H9 (cell line): ENCODE measurements around the gene NRCAM. TPM values are rescaled to one million over a fixed set of nuclear protein-coding genes. Genes with fewer than 3 reads are reported as not detected.

ENCODE experiments used
- DNase-seq: peaks from one replicate; pipeline ENCODE4 v3.0.0-alpha.2; 2017
- H2AFZ ChIP-seq: one replicate; pipeline ENCODE4 v1.6.1; 2013; ENCODE audit warnings: mild to moderate bottlenecking, low read length, control low read depth, moderate library complexity
- H2AK5ac ChIP-seq: 2 replicates; pipeline ENCODE4 v1.6.1; 2013; ENCODE audit warnings: low read length, control low read depth, mixed read lengths; ENCODE audit not compliant: insufficient read length
- H2BK120ac ChIP-seq: one replicate; pipeline ENCODE4 v1.6.1; 2013; ENCODE audit warnings: low read depth, mild to moderate bottlenecking, low read length, control low read depth, inconsistent platforms; ENCODE audit not compliant: poor library complexity, severe bottlenecking
- H2BK12ac ChIP-seq: 2 replicates; pipeline ENCODE4 v1.6.1; 2013; ENCODE audit warnings: low read length, control low read depth, mixed read lengths, low read depth; ENCODE audit not compliant: insufficient read length
- H2BK15ac ChIP-seq: 2 replicates; pipeline ENCODE4 v1.6.1; 2013; ENCODE audit warnings: low read depth, low read length, control low read depth
- H2BK20ac ChIP-seq: one replicate; pipeline ENCODE4 v1.6.1; 2013; ENCODE audit warnings: low read depth, mild to moderate bottlenecking, low read length, control low read depth, inconsistent platforms; ENCODE audit not compliant: poor library complexity, severe bottlenecking
- H2BK5ac ChIP-seq: 2 replicates; pipeline ENCODE4 v1.6.1; 2013; ENCODE audit warnings: low read length, control low read depth, mixed read lengths; ENCODE audit not compliant: insufficient read length
- H3K14ac ChIP-seq: 2 replicates; pipeline ENCODE4 v1.6.1; 2013; ENCODE audit warnings: low read length, control low read depth; ENCODE audit not compliant: insufficient read depth
- H3K18ac ChIP-seq: 2 replicates; pipeline ENCODE4 v1.6.1; 2013; ENCODE audit warnings: low read depth, mild to moderate bottlenecking, mixed read lengths, low read length, control low read depth; ENCODE audit not compliant: insufficient read length
- H3K23ac ChIP-seq: 2 replicates; pipeline ENCODE4 v1.6.1; 2013; ENCODE audit warnings: low read length, control low read depth, mixed read lengths, low read depth; ENCODE audit not compliant: insufficient read length
- H3K23me2 ChIP-seq: 2 replicates; pipeline ENCODE4 v1.6.1; 2013; ENCODE audit warnings: low read depth, mild to moderate bottlenecking, mixed read lengths, low read length, control low read depth; ENCODE audit not compliant: insufficient read length, poor library complexity, severe bottlenecking
- H3K27ac ChIP-seq: 2 replicates; pipeline ENCODE4 v1.5.1; 2013; ENCODE audit warnings: low read length, control low read depth, mixed read lengths, low read depth; ENCODE audit not compliant: insufficient read length
- H3K27me3 ChIP-seq: 2 replicates; pipeline ENCODE4 v1.6.1; 2013; ENCODE audit warnings: low read length, control low read depth, inconsistent platforms; ENCODE audit not compliant: insufficient read depth
- H3K4ac ChIP-seq: 2 replicates; pipeline ENCODE4 v1.6.1; 2013; ENCODE audit warnings: low read depth, mild to moderate bottlenecking, control low read depth, inconsistent platforms, low read length, moderate library complexity
- H3K4me1 ChIP-seq: 2 replicates; pipeline ENCODE4 v1.6.1; 2013; ENCODE audit warnings: low read length, control low read depth, inconsistent platforms; ENCODE audit not compliant: insufficient read depth
- H3K4me2 ChIP-seq: 2 replicates; pipeline ENCODE4 v1.6.1; 2013; ENCODE audit warnings: low read length, control low read depth, mixed read lengths; ENCODE audit not compliant: insufficient read length, insufficient read depth
- H3K56ac ChIP-seq: 2 replicates; pipeline ENCODE4 v1.6.1; 2013; ENCODE audit warnings: low read depth, mild to moderate bottlenecking, mixed read lengths, low read length, control low read depth; ENCODE audit not compliant: insufficient read length
- H3K79me1 ChIP-seq: 2 replicates; pipeline ENCODE4 v1.6.1; 2013; ENCODE audit warnings: low read depth, mild to moderate bottlenecking, moderate library complexity, low read length, control low read depth, inconsistent platforms; ENCODE audit not compliant: insufficient read depth, poor library complexity, severe bottlenecking
- H3K79me2 ChIP-seq: 2 replicates; pipeline ENCODE4 v1.6.1; 2013; ENCODE audit warnings: low read length, control low read depth, inconsistent platforms; ENCODE audit not compliant: insufficient read depth
- H3K9ac ChIP-seq: 2 replicates; pipeline ENCODE4 v1.6.1; 2013; ENCODE audit warnings: low read length, control low read depth, mixed read lengths; ENCODE audit not compliant: insufficient read length; ENCODE audit errors: extremely low read depth
- H3K9me3 ChIP-seq: one replicate; pipeline ENCODE4 v1.6.1; 2013; ENCODE audit warnings: low read depth, low read length, inconsistent platforms; ENCODE audit not compliant: control insufficient read depth
- H3T11ph ChIP-seq: one replicate; pipeline ENCODE4 v1.6.1; 2013; ENCODE audit warnings: mild to moderate bottlenecking, low read length, control low read depth, inconsistent platforms
- H4K20me1 ChIP-seq: one replicate; pipeline ENCODE4 v1.6.1; 2013; ENCODE audit not compliant: control insufficient read depth, insufficient read length, insufficient read depth
- H4K5ac ChIP-seq: 2 replicates; pipeline ENCODE4 v1.6.1; 2013; ENCODE audit warnings: low read depth, mild to moderate bottlenecking, mixed read lengths, low read length, control low read depth; ENCODE audit not compliant: insufficient read length
- H4K8ac ChIP-seq: replicated peaks from 2 replicates; pipeline ENCODE4 v1.6.1; 2013; ENCODE audit warnings: low read length, control low read depth, mixed read lengths, low read depth; ENCODE audit not compliant: insufficient read length
- H4K91ac ChIP-seq: 2 replicates; pipeline ENCODE4 v1.6.1; 2013; ENCODE audit warnings: low read depth, mild to moderate bottlenecking, moderate library complexity, mixed read lengths, low read length, control low read depth; ENCODE audit not compliant: insufficient read length
- H3K27ac Mint-ChIP-seq, 3 experiments: 2 replicates in 2 of 3; 3 replicates in 1 of 3; pipeline ENCODE4 v1.8.0; 2020 to 2021; ENCODE audit warnings: mixed read lengths in 3 of 3, mild to moderate bottlenecking in 1 of 3, moderate library complexity in 1 of 3
- H3K27me3 Mint-ChIP-seq: 2 replicates; pipeline ENCODE4 v1.8.0; 2021; ENCODE audit warnings: low read depth, mild to moderate bottlenecking, moderate library complexity, mixed read lengths
- H3K36me3 Mint-ChIP-seq, 3 experiments: 2 replicates in 2 of 3; 3 replicates in 1 of 3; pipeline ENCODE4 v1.8.0; 2020 to 2021; ENCODE audit warnings: low read depth in 3 of 3, mixed read lengths in 3 of 3; ENCODE audit not compliant: insufficient read depth in 1 of 3
- H3K4me1 Mint-ChIP-seq, 2 experiments: 2 replicates each; pipeline ENCODE4 v1.8.0; 2020; ENCODE audit warnings: mixed read lengths in 2 of 2
- H3K4me3 Mint-ChIP-seq, 2 experiments: 2 replicates in 1 of 2; 3 replicates in 1 of 2; pipeline ENCODE4 v1.8.0; 2020 to 2021; ENCODE audit warnings: mild to moderate bottlenecking in 2 of 2, mixed read lengths in 2 of 2, moderate library complexity in 1 of 2
- H3K9me3 Mint-ChIP-seq, 2 experiments: 2 replicates in 1 of 2; 3 replicates in 1 of 2; pipeline ENCODE4 v1.8.0; 2020; ENCODE audit warnings: mild to moderate bottlenecking in 2 of 2, mixed read lengths in 2 of 2, moderate library complexity in 1 of 2
- CTCF ChIP-seq: fragments of 200-600 bp; sonication (generic); conservative IDR thresholded peaks from 3 replicates; pipeline ENCODE4 v1.8.0; 2021; ENCODE audit warnings: antibody characterized with exemption, mild to moderate bottlenecking
- WGBS: extraction: QIAGEN DNeasy Blood & Tissue Kit; methylation state at CpG from one replicate; pipeline ENCODE4 v1.1.7; 2013; ENCODE audit warnings: missing lambda C conversion rate, low lambda C conversion rate, mixed read lengths; ENCODE audit not compliant: insufficient read length; ENCODE audit errors: extremely low coverage; 5-methylcytosine and 5-hydroxymethylcytosine counted together
- total RNA-seq: library from RNA; stranded (reverse); gene quantifications from 2 replicates; pipeline ENCODE4 v1.2.1, GENCODE V29; 2021

Gene NRCAM
- total RNA-seq, 1 experiment from 2014 or later = 2.3 TPM

DNA sequence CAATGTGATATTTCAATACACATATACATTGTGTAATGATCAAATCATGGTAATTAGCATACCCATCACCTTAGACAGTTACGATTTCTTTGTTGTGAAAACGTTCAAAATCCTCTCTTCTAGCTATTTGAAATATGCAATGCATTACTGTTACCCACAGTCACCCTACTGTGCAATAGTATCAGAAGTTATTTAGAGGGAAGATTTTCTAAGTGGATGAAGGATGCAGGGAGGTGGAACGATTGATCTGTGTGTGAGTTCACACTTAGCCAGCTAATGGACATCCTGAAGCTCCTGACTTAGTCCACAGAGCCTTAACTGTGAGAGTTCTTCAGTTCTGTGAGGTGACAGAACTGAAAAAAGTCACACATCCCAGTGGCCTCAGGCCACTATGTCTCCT, 228.9 kb downstream of the NRCAM start:
- Mint-ChIP-seq H3K27ac (no peak overlapping the region), H3K4me3 (no peak overlapping the region), H3K36me3 (no peaks in the 10 kb centered on the region), H3K9me3 (no peaks in the 10 kb centered on the region), H3K4me1 (peaks cover 5 to 6% of the 10 kb centered on the region in 2 experiments), H3K27me3 (no peaks in the 10 kb centered on the region; the same call in 1 of the 2 replicates)
- Histone ChIP-seq H3K56ac (no peak overlapping the region), H3K79me1 (no peaks in the 10 kb centered on the region), H3K9ac (no peak overlapping the region), H3K27ac (no peak overlapping the region), H2BK5ac (no peak overlapping the region), H2BK15ac (no peak overlapping the region), H3K79me2 (no peaks in the 10 kb centered on the region), H4K8ac (no peak overlapping the region), H3K4ac (no peak overlapping the region), H2BK20ac (no peak overlapping the region), H3K23ac (no peak overlapping the region), H4K5ac (no peak overlapping the region), H3K23me2 (no peaks in the 10 kb centered on the region), H4K20me1 (no peaks in the 10 kb centered on the region), H3K9me3 (no peaks in the 10 kb centered on the region), H2AK5ac (no peak overlapping the region), H4K91ac (no peak overlapping the region), H2BK12ac (no peak overlapping the region), H3T11ph (no peak overlapping the region), H3K27me3 (no peaks in the 10 kb centered on the region), H3K4me2 (no peak overlapping the region), H3K4me1 (no peaks in the 10 kb centered on the region), H3K18ac (no peak overlapping the region), H2AFZ (no peak overlapping the region), H2BK120ac (no peak overlapping the region), H3K14ac (no peak overlapping the region)
- TF ChIP-seq CTCF = no peak
- no CpG with 5 or more reads among the region's 3 CpGs for WGBS
- DNase-seq = no peak
